HepG2 (cell line): ENCODE measurements around the gene VWA3B. TPM values are rescaled to one million over a fixed set of nuclear protein-coding genes. Genes with fewer than 3 reads are reported as not detected.

ENCODE experiments used
- ATAC-seq: fragments of 200-7000 bp; cut with Tn5 transposase; 3 replicates; pipeline ENCODE4 v1.9.1; 2020; ENCODE audit warnings: mild to moderate bottlenecking, moderate library complexity
- BruUV-seq: library from RNA; stranded (reverse); fragments of 400-500 nt; replicated peaks from 2 replicates; lab custom pipeline; 2021; lab: Mats Ljungman, UMichigan
- CTCF ChIA-PET: fragments of 300-600 bp; formaldehyde crosslinking; extraction: SDS; loops from one replicate; lab custom pipeline; 2021; ENCODE audit warnings: low total read pairs, inconsistent platforms, low intra/inter-chr PET ratio; lab: Yijun Ruan, JAX
- POLR2A ChIA-PET: fragments of 350-600 bp; sonication (Branson Sonifier 250); formaldehyde crosslinking; loops from one replicate; lab custom pipeline; 2020; ENCODE audit warnings: antibody characterized with exemption, inconsistent platforms; lab: Yijun Ruan, JAX
- DNase-seq: peaks from one replicate; pipeline ENCODE4 v3.0.0-alpha.2; 2015; ENCODE audit warnings: low spot score
- FAIRE-seq: peaks from 3 replicates; lab custom pipeline; 2011; peaks lifted over from hg19 to GRCh38; lab: Jason Lieb, UNC
- H2AFZ ChIP-seq: one replicate; pipeline ENCODE4 v1.6.1; 2011; ENCODE audit warnings: low read length, inconsistent platforms
- H3K27ac ChIP-seq: fragments of 300-600 bp; 3 replicates; pipeline ENCODE4 v1.8.0; 2011; ENCODE audit warnings: mixed run types, mild to moderate bottlenecking, mixed read lengths, low read length, inconsistent platforms; ENCODE audit not compliant: insufficient read depth; ENCODE audit errors: extremely low read length
- H3K27me3 ChIP-seq, 2 experiments: fragments of 200-600 bp in 1 of 2; 2 replicates in 1 of 2; 3 replicates in 1 of 2; pipeline versions ENCODE4 v1.6.0 to v1.8.0; 2011; ENCODE audit warnings: low read length in 2 of 2, mild to moderate bottlenecking in 2 of 2, moderate library complexity in 2 of 2, inconsistent platforms in 1 of 2; ENCODE audit not compliant: insufficient read depth in 2 of 2, control insufficient read depth in 1 of 2
- H3K36me3 ChIP-seq, 2 experiments: fragments of 200-600 bp in 1 of 2; replicated peaks in 1 of 2; 2 replicates in 1 of 2; 3 replicates in 1 of 2; pipeline versions ENCODE4 v1.5.1 to v1.8.0; 2011; ENCODE audit warnings: low read length in 2 of 2, inconsistent platforms in 1 of 2; ENCODE audit not compliant: insufficient read depth in 2 of 2, control insufficient read depth in 1 of 2
- H3K4me1 ChIP-seq: 2 replicates; pipeline ENCODE4 v1.5.1; 2012; ENCODE audit warnings: low read length, inconsistent platforms; ENCODE audit not compliant: insufficient read depth
- H3K4me2 ChIP-seq: 2 replicates; pipeline ENCODE4 v1.6.0; 2011; ENCODE audit warnings: low read depth, low read length, inconsistent platforms
- H3K4me3 ChIP-seq, 3 experiments: fragments of 200-600 bp in 1 of 3; sonication (generic), shearing (Covaris generic) in 1 of 3; replicated peaks in 1 of 3; 2 replicates each; pipeline ENCODE4 v1.5.1; 2011 to 2016; ENCODE audit warnings: low read length in 3 of 3, inconsistent platforms in 2 of 3, low read depth in 2 of 3, mild to moderate bottlenecking in 2 of 3, control low read depth in 1 of 3, mixed read lengths in 1 of 3; ENCODE audit not compliant: insufficient read depth in 1 of 3
- H3K79me2 ChIP-seq: one replicate; pipeline ENCODE4 v1.6.1; 2011; ENCODE audit warnings: low read length, inconsistent platforms; ENCODE audit not compliant: insufficient read depth
- H3K9ac ChIP-seq: 2 replicates; pipeline ENCODE4 v1.6.0; 2011; ENCODE audit warnings: mild to moderate bottlenecking, low read depth, low read length, inconsistent platforms; ENCODE audit not compliant: insufficient read depth
- H3K9me3 ChIP-seq: 2 replicates; pipeline ENCODE4 v1.5.1; 2012; ENCODE audit warnings: mild to moderate bottlenecking, low read length
- H4K20me1 ChIP-seq: 2 replicates; pipeline ENCODE4 v1.6.0; 2011; ENCODE audit warnings: inconsistent platforms, mild to moderate bottlenecking, low read length, moderate library complexity; ENCODE audit not compliant: insufficient read depth
- SAFB2 ChIP-seq: sonication (generic); formaldehyde crosslinking; IDR thresholded peaks from 2 replicates; pipeline ENCODE4 v1.5.1; 2020; ENCODE audit warnings: missing genetic modification reagents, low read depth, mild to moderate bottlenecking, borderline replicate concordance
- SNAI1 ChIP-seq: sonication (generic); formaldehyde crosslinking; IDR thresholded peaks from 2 replicates; pipeline ENCODE4 v1.5.0; 2020; ENCODE audit warnings: mild to moderate bottlenecking, missing genetic modification reagents, borderline replicate concordance
- SSRP1 ChIP-seq: IDR thresholded peaks from 2 replicates; pipeline ENCODE4 v1.6.1; 2016; ENCODE audit warnings: control low read depth
- SYNCRIP ChIP-seq: fragments of 200-400 bp; formaldehyde crosslinking; IDR thresholded peaks from 2 replicates; pipeline ENCODE4 v1.6.1; 2018; ENCODE audit warnings: mild to moderate bottlenecking, low read depth, low read length; ENCODE audit not compliant: insufficient read depth
- ZNF709 ChIP-seq: sonication (generic); formaldehyde crosslinking; IDR thresholded peaks from 2 replicates; pipeline ENCODE4 v1.5.0; 2020; ENCODE audit warnings: mild to moderate bottlenecking, missing genetic modification reagents
- WGBS: methylation state at CpG from one replicate; pipeline ENCODE4 v1.1.6; 2017; ENCODE audit warnings: low lambda C conversion rate; 5-methylcytosine and 5-hydroxymethylcytosine counted together
- in situ Hi-C: cut with HindIII; loops from 2 replicates; pipeline ENCODE4 v1.10.0; 2017; ENCODE audit warnings: low pct_unique_long_range_greater_than_20kb; ENCODE audit not compliant: extremely low pct_ligation_motif_present
- intact Hi-C: fragments of 100-400 bp; cut with micrococcal nuclease; formaldehyde crosslinking; loops from one replicate; pipeline ENCODE4 v1.10.0; 2022; ENCODE audit not compliant: unreplicated experiment
- polyA plus RNA-seq, 8 experiments: library from polyadenylated mRNA; depleted of rRNA in 3 of 8; stranded (reverse) in 7 of 8; unstranded in 1 of 8; fragments of >200 nt; fragmentation: Illumina TruSeq in 4 of 8; extraction: Trizol in 4 of 8; gene quantifications; 2 replicates each; pipeline versions ENCODE4 v1.2.1 to v1.2.3, GENCODE V29; 2011 to 2016; ENCODE audit warnings: low read depth in 4 of 8, missing spikeins in 1 of 8, mixed read lengths in 1 of 8; ENCODE audit not compliant: insufficient read depth in 1 of 8
- total RNA-seq, 5 experiments: library from RNA; depleted of rRNA; stranded (reverse); fragments of >200 nt; fragmentation: Illumina TruSeq; extraction: Trizol; gene quantifications; 2 replicates each; pipeline ENCODE4 v1.2.3, GENCODE V29; 2016; ENCODE audit warnings: low read depth in 1 of 5
- TF ChIP-seq, protein P1 (sequence below): sonication (generic); formaldehyde crosslinking; IDR thresholded peaks from 2 replicates; pipeline ENCODE4 v1.4.0; 2020; ENCODE audit warnings: mild to moderate bottlenecking, missing genetic modification reagents, borderline replicate concordance
- TF ChIP-seq, protein P2 (sequence below): fragments of 450-650 bp; IDR thresholded peaks from 2 replicates; pipeline ENCODE4 v1.6.1; 2016

VWA3B gene
- total and polyA plus RNA-seq, 2 of the 13 experiments (the other 11 are each of a cell fraction or from before 2014, with no cell fraction given), result not detected

- no peak for ATAC-seq
- TF ChIP-seq SNAI1 (CRISPR knock-in tag) (no peak), SSRP1 (CRISPR knock-in tag) (no peak), ZNF709 (CRISPR knock-in tag) (no peak), SYNCRIP (no peak)
- TF ChIP-seq, protein P1, sequence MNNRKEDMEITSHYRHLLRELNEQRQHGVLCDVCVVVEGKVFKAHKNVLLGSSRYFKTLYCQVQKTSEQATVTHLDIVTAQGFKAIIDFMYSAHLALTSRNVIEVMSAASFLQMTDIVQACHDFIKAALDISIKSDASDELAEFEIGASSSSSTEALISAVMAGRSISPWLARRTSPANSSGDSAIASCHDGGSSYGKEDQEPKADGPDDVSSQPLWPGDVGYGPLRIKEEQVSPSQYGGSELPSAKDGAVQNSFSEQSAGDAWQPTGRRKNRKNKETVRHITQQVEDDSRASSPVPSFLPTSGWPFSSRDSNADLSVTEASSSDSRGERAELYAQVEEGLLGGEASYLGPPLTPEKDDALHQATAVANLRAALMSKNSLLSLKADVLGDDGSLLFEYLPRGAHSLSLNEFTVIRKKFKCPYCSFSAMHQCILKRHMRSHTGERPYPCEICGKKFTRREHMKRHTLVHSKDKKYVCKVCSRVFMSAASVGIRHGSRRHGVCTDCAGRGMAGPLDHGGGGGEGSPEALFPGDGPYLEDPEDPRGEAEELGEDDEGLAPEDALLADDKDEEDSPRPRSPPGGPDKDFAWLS, result no peak
Observed at GRCh38 chr2:98122524-98122923, 35.6 kb downstream of the VWA3B start.

DNA sequence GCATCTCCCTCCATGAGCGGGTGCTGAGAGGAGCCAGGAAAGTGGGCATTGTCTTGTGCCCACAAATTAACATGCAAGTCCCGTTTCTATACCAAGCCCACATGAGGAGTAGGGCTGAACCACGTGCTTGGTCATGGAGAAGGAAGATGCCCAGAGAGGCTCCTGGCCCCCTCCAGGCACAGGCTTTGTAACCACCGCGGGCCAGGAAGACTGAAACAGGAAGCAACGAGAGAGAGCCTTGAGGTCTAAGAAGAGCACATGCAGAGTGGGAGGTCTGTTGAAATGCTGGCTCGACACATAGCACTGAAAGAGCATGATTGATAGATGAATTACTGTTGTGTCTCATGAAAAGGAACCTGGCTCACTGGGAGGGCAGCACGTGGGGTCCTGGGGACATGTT is 36.3 kb downstream of the VWA3B start:
- ChIA-PET POLR2A (no interaction called here), CTCF (no interaction called here)
- H3K4me2 ChIP-seq, result no peak overlapping the region
- H3K27ac ChIP-seq, result no peak overlapping the region
- 6% methylated on average over 8 of the region's 8 CpGs for WGBS
- in situ Hi-C loops (no loop called here), intact Hi-C loops (no loop called here)
- no peaks in the 10 kb centered on the region for H3K9me3 ChIP-seq
- peaks cover 2 to 54% of the 10 kb centered on the region in 2 experiments; a peak in 4 of 5 replicates for H3K27me3 ChIP-seq
- H4K20me1 ChIP-seq, result no peaks in the 10 kb centered on the region
- no peak overlapping the region for H2AFZ ChIP-seq
- no peak overlapping the region for H3K4me3 ChIP-seq
- TF ChIP-seq, protein P2, sequence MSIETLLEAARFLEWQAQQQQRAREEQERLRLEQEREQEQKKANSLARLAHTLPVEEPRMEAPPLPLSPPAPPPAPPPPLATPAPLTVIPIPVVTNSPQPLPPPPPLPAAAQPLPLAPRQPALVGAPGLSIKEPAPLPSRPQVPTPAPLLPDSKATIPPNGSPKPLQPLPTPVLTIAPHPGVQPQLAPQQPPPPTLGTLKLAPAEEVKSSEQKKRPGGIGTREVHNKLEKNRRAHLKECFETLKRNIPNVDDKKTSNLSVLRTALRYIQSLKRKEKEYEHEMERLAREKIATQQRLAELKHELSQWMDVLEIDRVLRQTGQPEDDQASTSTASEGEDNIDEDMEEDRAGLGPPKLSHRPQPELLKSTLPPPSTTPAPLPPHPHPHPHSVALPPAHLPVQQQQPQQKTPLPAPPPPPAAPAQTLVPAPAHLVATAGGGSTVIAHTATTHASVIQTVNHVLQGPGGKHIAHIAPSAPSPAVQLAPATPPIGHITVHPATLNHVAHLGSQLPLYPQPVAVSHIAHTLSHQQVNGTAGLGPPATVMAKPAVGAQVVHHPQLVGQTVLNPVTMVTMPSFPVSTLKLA, result peak; percentile 83
- no peak for TF ChIP-seq SAFB2
- no peaks in the 10 kb centered on the region for H3K4me1 ChIP-seq
- FAIRE-seq (no peak), DNase-seq (no peak), ATAC-seq (no peak)
- H3K36me3 ChIP-seq, result no peaks in the 10 kb centered on the region
- BruUV-seq, result no TSS peak
- no peaks in the 10 kb centered on the region for H3K79me2 ChIP-seq
- H3K9ac ChIP-seq, result no peak overlapping the region

More at GRCh38 chr2:98122524-98122923, 35.6 kb downstream of the VWA3B start:
- H3K4me3 ChIP-seq, result no peak overlapping the region
- no TSS peak for BruUV-seq
- 18% methylated on average over 3 of the region's 3 CpGs for WGBS
- H3K9me3 ChIP-seq, result no peaks in the 10 kb centered on the region
- POLR2A ChIA-PET, result no interaction called here
- in situ Hi-C loops (no loop called here), intact Hi-C loops (no loop called here)
- FAIRE-seq (no peak), DNase-seq (no peak)
- H4K20me1 ChIP-seq, result no peaks in the 10 kb centered on the region
- no peaks in the 10 kb centered on the region for H3K36me3 ChIP-seq
- no peaks in the 10 kb centered on the region for H3K4me1 ChIP-seq
- H3K4me2 ChIP-seq, result no peak overlapping the region
- H3K27me3 ChIP-seq, result peaks cover 2 to 46% of the 10 kb centered on the region in 2 experiments; a peak in 4 of 5 replicates
- H2AFZ ChIP-seq, result no peak overlapping the region
- no peak overlapping the region for H3K27ac ChIP-seq
- H3K79me2 ChIP-seq, result no peaks in the 10 kb centered on the region
- H3K9ac ChIP-seq, result no peak overlapping the region
- CTCF ChIA-PET, result no interaction called here
